Skeletal muscle satellite cell (primary cell): ENCODE data around the gene UBIAD1. TPM values are rescaled to one million over a fixed set of nuclear protein-coding genes. Genes with fewer than 3 reads are reported as not detected.

Experiments
- H3K27me3 ChIP-seq: 2 replicates; pipeline ENCODE4 v1.7.0; 2013; ENCODE audit warnings: low read length; ENCODE audit not compliant: control insufficient read depth, insufficient read depth
- H3K36me3 ChIP-seq: 2 replicates; pipeline ENCODE4 v1.7.0; 2013; ENCODE audit warnings: mild to moderate bottlenecking, control low read depth, low read length; ENCODE audit not compliant: insufficient read depth
- H3K4me1 ChIP-seq: 2 replicates; pipeline ENCODE4 v1.7.0; 2013; ENCODE audit warnings: low read length; ENCODE audit not compliant: control insufficient read depth, insufficient read depth
- H3K4me2 ChIP-seq: 2 replicates; pipeline ENCODE4 v1.7.0; 2013; ENCODE audit warnings: mild to moderate bottlenecking, low read length
- H3K4me3 ChIP-seq: 2 replicates; pipeline ENCODE4 v1.7.0; 2013; ENCODE audit warnings: low read length
- H3K9ac ChIP-seq: 2 replicates; pipeline ENCODE4 v1.7.0; 2013; ENCODE audit warnings: mild to moderate bottlenecking, low read depth, low read length, moderate library complexity
- H3K9me3 ChIP-seq: replicated peaks from 2 replicates; pipeline ENCODE4 v1.7.0; 2013; ENCODE audit warnings: mild to moderate bottlenecking, control low read depth, low read length
- total RNA-seq: library from RNA; depleted of rRNA; stranded (reverse); fragments of >200 nt; gene quantifications from 2 replicates; pipeline ENCODE4 v1.2.3, GENCODE V29; 2012; rRNA removed

UBIAD1 gene
- total RNA-seq, result 7.4 and 9.0 TPM in 2 replicates

- Histone ChIP-seq H3K4me3 (peak within 1 kb of the TSS; percentile 95), H3K9me3 (no peaks in the 10 kb centered on the region), H3K27me3 (no peaks in the 10 kb centered on the region), H3K9ac (peak within 1 kb of the TSS; percentile 90), H3K36me3 (no peaks in the 10 kb centered on the region), H3K4me1 (peaks cover 6% of the 10 kb centered on the region), H3K4me2 (peak within 1 kb of the TSS; percentile 99)
Measured at GRCh38 chr1:11272832-11273594, at the start of gene UBIAD1. UBIAD1 (plus strand) TSS chr1:11273198; CDS start chr1:11273532, 334 bp downstream.

- H3K9me3 ChIP-seq, result no peaks in the 10 kb centered on the region
- no peak overlapping the region for H3K9ac ChIP-seq
- H3K4me1 ChIP-seq, result no peaks in the 10 kb centered on the region
- no peaks in the 10 kb centered on the region for H3K27me3 ChIP-seq
- peaks cover 62% of the 10 kb centered on the region for H3K36me3 ChIP-seq
- no peak overlapping the region for H3K4me3 ChIP-seq
- H3K4me2 ChIP-seq, result no peak overlapping the region
Measured at GRCh38 chr1:11227106-11228077, 45.6 kb upstream of the UBIAD1 start.

- Histone ChIP-seq H3K4me1 (no peaks in the 10 kb centered on the region), H3K4me3 (no peak overlapping the region), H3K27me3 (no peaks in the 10 kb centered on the region), H3K36me3 (peaks cover 72% of the 10 kb centered on the region), H3K4me2 (no peak overlapping the region), H3K9ac (no peak overlapping the region), H3K9me3 (no peaks in the 10 kb centered on the region)
Measured at GRCh38 chr1:11229203-11229602, 43.8 kb upstream of the UBIAD1 start.

DNA sequence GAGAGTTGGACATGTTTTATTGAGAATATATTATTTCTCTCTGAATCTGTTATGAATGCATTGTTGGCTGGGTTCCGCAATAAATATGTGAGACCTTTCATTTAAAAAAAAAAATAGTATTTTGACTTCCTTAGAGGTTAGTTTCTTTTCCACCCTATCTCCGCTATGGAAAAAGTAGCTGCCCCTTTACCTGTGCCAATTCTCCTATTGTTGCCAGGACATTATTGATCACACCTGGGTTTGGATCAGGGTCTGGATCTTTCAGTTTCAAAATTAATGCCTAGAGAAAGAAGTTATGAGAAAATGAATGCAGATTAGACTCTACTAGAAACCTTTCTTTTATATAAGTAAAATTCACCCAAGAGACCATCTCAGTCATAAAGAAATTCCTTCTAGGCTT lies 39.8 kb upstream of the UBIAD1 start:
- no peaks in the 10 kb centered on the region for H3K9me3 ChIP-seq
- no peak overlapping the region for H3K9ac ChIP-seq
- H3K36me3 ChIP-seq, result peaks cover 85% of the 10 kb centered on the region
- H3K4me3 ChIP-seq, result no peak overlapping the region
- no peak overlapping the region for H3K4me2 ChIP-seq
- H3K4me1 ChIP-seq, result peaks cover 8% of the 10 kb centered on the region
- no peaks in the 10 kb centered on the region for H3K27me3 ChIP-seq

DNA sequence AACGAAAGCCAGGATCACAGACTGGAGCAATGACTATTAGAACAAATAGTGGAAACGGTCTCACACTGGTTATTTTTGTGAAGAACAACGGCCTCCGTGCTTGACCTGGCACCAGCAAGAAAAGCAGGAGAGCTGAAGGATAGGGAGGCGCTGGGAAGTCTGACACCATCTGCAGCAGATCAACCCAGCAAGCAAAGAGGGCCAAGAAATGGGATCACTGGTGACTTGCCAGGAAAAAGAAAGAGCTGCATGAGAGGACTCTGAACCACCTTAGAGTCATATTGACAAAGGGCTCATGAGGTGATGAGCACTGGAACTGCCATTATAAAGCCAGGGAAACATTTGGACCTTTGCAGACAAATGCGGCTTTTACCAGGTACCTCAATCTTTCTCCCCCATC lies 35.6 kb upstream of the UBIAD1 start:
- peaks cover 8% of the 10 kb centered on the region for H3K4me1 ChIP-seq
- H3K9ac ChIP-seq, result no peak overlapping the region
- H3K9me3 ChIP-seq, result no peaks in the 10 kb centered on the region
- H3K27me3 ChIP-seq, result no peaks in the 10 kb centered on the region
- H3K4me3 ChIP-seq, result no peak overlapping the region
- H3K36me3 ChIP-seq, result peaks cover 71% of the 10 kb centered on the region
- H3K4me2 ChIP-seq, result no peak overlapping the region

GRCh38 chr1:11238311-11238710 lies 34.7 kb upstream of the UBIAD1 start:
- no peak overlapping the region for H3K4me2 ChIP-seq
- no peaks in the 10 kb centered on the region for H3K9me3 ChIP-seq
- peaks cover 74% of the 10 kb centered on the region for H3K36me3 ChIP-seq
- H3K4me1 ChIP-seq, result peaks cover 8% of the 10 kb centered on the region
- H3K9ac ChIP-seq, result no peak overlapping the region
- no peaks in the 10 kb centered on the region for H3K27me3 ChIP-seq
- H3K4me3 ChIP-seq, result no peak overlapping the region

- H3K4me2 ChIP-seq, result no peak overlapping the region
- H3K36me3 ChIP-seq, result peaks cover 55% of the 10 kb centered on the region
- no peak overlapping the region for H3K9ac ChIP-seq
- H3K9me3 ChIP-seq, result no peaks in the 10 kb centered on the region
- no peak overlapping the region for H3K4me3 ChIP-seq
- H3K27me3 ChIP-seq, result no peaks in the 10 kb centered on the region
- no peaks in the 10 kb centered on the region for H3K4me1 ChIP-seq
Measured at GRCh38 chr1:11245248-11245647, 27.8 kb upstream of the UBIAD1 start.

- Histone ChIP-seq H3K36me3 (peaks cover 54% of the 10 kb centered on the region), H3K9ac (no peak overlapping the region), H3K4me1 (no peaks in the 10 kb centered on the region), H3K27me3 (no peaks in the 10 kb centered on the region), H3K9me3 (no peaks in the 10 kb centered on the region), H3K4me2 (no peak overlapping the region), H3K4me3 (no peak overlapping the region)
Measured at GRCh38 chr1:11245904-11246719, 26.9 kb upstream of the UBIAD1 start.

- Histone ChIP-seq H3K36me3 (peaks cover 59% of the 10 kb centered on the region), H3K27me3 (no peaks in the 10 kb centered on the region), H3K4me2 (no peak overlapping the region), H3K4me1 (no peaks in the 10 kb centered on the region), H3K9me3 (no peaks in the 10 kb centered on the region), H3K9ac (no peak overlapping the region), H3K4me3 (no peak overlapping the region)
Measured at GRCh38 chr1:11248169-11248568, 24.8 kb upstream of the UBIAD1 start.

DNA sequence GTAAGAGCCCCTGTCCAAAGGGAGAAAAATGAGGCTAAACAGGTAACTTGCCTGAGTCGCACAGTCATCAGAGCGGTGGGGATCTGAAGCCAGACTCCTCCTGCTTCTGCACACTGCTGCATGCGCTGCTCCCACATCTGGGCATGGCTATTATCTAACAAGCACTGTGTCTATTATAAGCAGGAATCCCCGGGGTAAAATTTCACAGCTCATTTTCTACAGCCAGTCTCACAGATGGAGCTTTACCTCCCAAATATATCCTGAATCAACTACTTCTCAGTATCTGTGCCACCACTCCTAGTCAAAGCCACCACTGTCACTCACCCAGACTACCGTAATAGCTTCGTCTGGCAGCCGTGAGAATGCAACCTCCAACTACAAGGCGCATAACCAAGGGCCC lies 20.5 kb upstream of the UBIAD1 start:
- H3K36me3 ChIP-seq, result peaks cover 62% of the 10 kb centered on the region
- H3K27me3 ChIP-seq, result no peaks in the 10 kb centered on the region
- no peaks in the 10 kb centered on the region for H3K4me1 ChIP-seq
- no peaks in the 10 kb centered on the region for H3K9me3 ChIP-seq
- H3K4me3 ChIP-seq, result no peak overlapping the region
- H3K9ac ChIP-seq, result no peak overlapping the region
- H3K4me2 ChIP-seq, result no peak overlapping the region

DNA sequence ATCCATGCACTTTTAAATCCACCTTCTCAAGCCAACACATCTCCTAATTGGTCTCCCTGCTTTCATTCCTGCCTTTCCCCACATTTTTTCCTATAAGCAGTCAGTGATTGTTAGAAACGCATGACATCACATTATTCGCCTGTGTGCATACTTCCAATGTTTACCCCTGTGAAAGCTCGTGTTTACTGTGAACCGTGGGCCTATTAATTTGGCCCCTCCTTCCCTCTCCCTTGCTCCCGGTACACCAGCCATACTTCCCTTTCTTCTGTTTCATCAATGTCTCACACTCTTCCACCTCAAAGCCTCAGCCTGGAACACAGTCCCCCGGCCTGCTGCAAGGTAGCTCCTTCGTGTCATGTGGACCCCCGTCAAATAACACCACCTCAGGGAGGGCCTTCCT lies 19.8 kb upstream of the UBIAD1 start:
- Histone ChIP-seq H3K4me2 (no peak overlapping the region), H3K36me3 (peaks cover 59% of the 10 kb centered on the region), H3K27me3 (no peaks in the 10 kb centered on the region), H3K9me3 (no peaks in the 10 kb centered on the region), H3K4me1 (no peaks in the 10 kb centered on the region), H3K4me3 (no peak overlapping the region), H3K9ac (no peak overlapping the region)
